ENCODE measurements around the gene SHISAL1. TPM values are rescaled to one million over a fixed set of nuclear protein-coding genes. Genes with fewer than 3 reads are reported as not detected.
A peak's percentile ranks its signal among the peaks of the same experiment; 100 is the strongest.

SHISAL1 gene
- total RNA-seq, 1 donor from 2014 or later, result 7.5 TPM

DNA sequence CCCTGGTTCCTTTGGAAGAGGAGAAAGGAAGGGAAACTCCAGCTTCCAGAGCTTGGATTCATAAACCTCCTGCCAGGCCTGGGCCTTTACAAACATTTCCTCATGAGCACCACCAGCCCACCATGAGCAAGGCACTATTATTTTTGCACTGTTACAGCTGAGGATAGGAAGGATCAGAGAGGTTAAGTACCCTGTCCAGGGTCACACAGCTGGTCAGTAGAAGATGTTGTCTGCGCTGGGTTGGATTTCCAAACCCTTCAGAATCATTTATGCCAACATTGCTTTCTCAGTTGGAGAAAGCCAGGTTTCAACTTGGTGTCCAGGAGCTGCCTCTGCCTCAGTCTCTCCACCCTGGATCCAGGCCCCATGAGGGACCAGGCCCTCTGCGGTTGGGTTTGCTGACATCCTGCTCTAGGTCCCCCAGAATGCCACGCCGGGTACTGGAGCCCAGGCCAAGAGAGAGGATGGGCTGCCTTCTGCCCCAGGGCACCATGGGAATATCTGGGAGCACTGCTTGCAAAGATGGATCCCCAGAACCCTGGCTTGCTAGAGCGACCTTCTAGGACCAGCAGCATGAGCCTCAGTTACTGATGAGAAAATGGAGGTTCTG, 29.7 kb upstream of the SHISAL1 start:
- Mint-ChIP-seq H3K27me3 (ENCODE audit: low read depth) (peaks cover 18% of the 10 kb centered on the region), H3K4me1 (ENCODE audit: low read depth) (peaks cover 24% of the 10 kb centered on the region), H3K27ac (ENCODE audit: unreplicated experiment) (peak overlapping the region; percentile 49), H3K9me3 (ENCODE audit: low read depth) (no peaks in the 10 kb centered on the region), H3K4me3 (ENCODE audit: unreplicated experiment) (no peak overlapping the region), H3K36me3 (ENCODE audit: low read depth) (no peaks in the 10 kb centered on the region)
- TF ChIP-seq, protein P1, sequence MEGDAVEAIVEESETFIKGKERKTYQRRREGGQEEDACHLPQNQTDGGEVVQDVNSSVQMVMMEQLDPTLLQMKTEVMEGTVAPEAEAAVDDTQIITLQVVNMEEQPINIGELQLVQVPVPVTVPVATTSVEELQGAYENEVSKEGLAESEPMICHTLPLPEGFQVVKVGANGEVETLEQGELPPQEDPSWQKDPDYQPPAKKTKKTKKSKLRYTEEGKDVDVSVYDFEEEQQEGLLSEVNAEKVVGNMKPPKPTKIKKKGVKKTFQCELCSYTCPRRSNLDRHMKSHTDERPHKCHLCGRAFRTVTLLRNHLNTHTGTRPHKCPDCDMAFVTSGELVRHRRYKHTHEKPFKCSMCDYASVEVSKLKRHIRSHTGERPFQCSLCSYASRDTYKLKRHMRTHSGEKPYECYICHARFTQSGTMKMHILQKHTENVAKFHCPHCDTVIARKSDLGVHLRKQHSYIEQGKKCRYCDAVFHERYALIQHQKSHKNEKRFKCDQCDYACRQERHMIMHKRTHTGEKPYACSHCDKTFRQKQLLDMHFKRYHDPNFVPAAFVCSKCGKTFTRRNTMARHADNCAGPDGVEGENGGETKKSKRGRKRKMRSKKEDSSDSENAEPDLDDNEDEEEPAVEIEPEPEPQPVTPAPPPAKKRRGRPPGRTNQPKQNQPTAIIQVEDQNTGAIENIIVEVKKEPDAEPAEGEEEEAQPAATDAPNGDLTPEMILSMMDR (IDR thresholded peaks at IDR 0.05), result no peak
- no peak for DNase-seq (ENCODE audit: low spot score)

DNA sequence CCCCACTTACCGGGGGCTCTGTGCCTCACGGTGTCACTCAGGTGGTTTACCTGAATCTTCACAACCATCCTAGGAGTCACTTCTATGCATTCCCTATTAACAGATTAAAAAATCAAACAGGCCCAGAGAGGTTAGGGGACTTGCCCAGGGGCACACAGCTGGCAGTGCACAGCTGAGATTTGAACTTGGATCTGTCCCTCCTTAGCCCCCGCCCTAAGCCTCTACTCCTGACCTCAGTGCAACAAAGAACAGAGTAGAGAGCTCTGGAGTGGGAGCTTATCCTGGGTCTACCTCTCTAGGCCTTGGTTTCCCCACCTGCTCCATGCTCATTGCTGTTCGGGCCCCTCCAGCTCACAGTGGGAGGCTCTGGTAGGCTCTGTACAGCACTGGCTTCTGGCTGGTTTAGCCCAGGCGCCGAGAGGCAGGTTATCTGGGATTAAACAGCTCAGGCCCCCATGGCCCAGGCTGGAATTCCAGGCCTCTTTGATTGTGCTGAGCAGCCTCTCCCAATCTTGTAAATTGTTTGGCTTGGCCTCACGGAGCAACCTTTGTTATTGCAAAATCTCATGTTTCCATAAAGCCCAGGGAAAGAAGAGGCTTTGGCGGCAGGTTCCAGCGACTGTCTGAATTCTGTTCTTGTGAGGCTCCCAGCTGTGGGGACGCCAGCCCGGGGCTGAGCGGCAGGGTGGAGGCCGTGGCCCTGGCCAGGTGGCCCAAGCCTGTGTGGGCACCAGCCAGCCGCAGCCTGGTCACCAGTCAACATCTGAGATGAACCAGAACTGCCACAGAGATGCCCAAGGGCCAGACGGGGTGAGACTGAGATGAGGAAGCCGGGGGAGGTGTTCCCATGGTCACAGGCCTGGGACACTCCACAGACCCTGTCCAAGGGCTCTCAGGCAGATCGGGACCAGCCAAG, 28.9 kb upstream of the SHISAL1 start:
- Mint-ChIP-seq H3K9me3 (ENCODE audit: low read depth) (no peaks in the 10 kb centered on the region), H3K4me3 (ENCODE audit: unreplicated experiment) (no peak overlapping the region), H3K36me3 (ENCODE audit: low read depth) (no peaks in the 10 kb centered on the region), H3K27ac (ENCODE audit: unreplicated experiment) (peak overlapping the region; percentile 49), H3K27me3 (ENCODE audit: low read depth) (peaks cover 15% of the 10 kb centered on the region), H3K4me1 (ENCODE audit: low read depth) (peaks cover 20% of the 10 kb centered on the region)
- no peak for DNase-seq (ENCODE audit: low spot score)
- TF ChIP-seq, protein P1 (IDR thresholded peaks at IDR 0.05), result no peak

DNA sequence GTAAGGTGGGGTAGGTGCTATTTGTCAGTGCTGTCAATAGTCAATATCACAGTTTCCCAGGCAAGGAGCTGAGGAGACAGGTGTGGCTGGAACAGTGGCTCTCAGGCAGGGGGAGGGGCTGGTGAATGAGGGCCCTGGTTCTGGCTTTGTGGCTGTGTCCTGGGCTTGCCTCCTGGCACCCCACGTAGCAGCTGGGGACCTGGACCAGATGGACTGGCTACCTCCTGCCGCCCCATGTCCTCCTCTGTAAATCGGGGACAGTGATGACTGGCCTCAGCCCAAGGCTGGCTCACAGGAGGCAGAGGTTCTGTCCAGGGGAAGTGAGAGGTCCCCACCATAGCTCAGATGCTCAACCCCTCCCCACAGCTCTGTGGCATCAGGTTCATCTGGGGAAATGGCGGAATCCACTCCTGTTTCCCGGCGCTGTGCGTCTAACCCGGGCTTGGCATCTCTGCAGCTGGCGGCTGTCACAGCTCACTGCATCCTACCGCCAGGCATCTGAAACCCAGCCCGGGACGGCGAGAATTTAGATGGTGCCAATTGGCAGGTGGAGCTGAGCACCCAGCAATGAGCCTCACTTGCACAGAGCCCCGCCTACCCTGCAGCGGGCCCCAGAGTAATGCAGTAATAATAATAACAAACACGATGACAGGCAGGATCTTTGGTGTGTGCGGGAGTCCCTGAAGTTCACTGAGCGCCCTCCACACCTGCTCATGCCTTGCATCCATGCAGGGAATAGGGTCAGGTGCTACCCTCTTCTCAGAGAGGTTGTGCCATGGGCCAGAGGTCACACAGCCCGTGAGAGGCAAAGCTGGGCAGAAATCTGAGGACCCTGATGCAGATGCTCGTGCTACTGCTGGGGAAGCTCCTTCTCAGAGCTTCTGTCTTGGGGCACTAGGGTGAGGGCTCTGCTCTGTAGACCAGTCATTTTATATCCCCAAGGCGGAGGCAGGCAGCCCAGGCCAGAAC, 27.8 kb upstream of the SHISAL1 start:
- H3K27me3 Mint-ChIP-seq (ENCODE audit: low read depth), result peaks cover 9% of the 10 kb centered on the region
- peaks cover 19% of the 10 kb centered on the region for H3K4me1 Mint-ChIP-seq (ENCODE audit: low read depth)
- no peaks in the 10 kb centered on the region for H3K36me3 Mint-ChIP-seq (ENCODE audit: low read depth)
- DNase-seq (ENCODE audit: low spot score), result no peak
- H3K27ac Mint-ChIP-seq (ENCODE audit: unreplicated experiment), result no peak overlapping the region
- no peaks in the 10 kb centered on the region for H3K9me3 Mint-ChIP-seq (ENCODE audit: low read depth)
- TF ChIP-seq, protein P1 (IDR thresholded peaks at IDR 0.05), result no peak
- H3K4me3 Mint-ChIP-seq (ENCODE audit: unreplicated experiment), result no peak overlapping the region

DNA sequence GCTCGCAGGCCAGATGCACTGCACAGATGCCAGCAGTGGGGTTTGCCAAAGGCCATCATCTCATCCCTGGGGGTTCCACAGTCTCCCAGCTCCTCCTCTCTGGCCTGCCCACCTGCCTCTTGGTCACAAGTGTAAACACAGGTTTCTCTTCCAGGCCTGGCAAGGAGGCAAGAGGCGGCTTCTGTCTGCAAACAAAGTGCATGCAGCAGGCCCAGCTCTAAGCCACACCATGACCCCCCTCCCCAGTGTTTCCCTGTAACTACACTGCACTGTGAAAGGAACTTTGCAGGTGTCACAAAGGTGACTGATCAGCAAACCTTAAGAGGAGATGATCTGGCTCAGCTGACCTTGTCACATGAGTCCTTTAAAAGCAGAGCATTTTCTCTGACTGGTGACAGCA, 26.2 kb upstream of the SHISAL1 start:
- no peak for DNase-seq (ENCODE audit: low spot score)
- Mint-ChIP-seq H3K36me3 (ENCODE audit: low read depth) (no peaks in the 10 kb centered on the region), H3K27ac (ENCODE audit: unreplicated experiment) (no peak overlapping the region), H3K9me3 (ENCODE audit: low read depth) (no peaks in the 10 kb centered on the region), H3K27me3 (ENCODE audit: low read depth) (peaks cover 3% of the 10 kb centered on the region), H3K4me3 (ENCODE audit: unreplicated experiment) (no peak overlapping the region), H3K4me1 (ENCODE audit: low read depth) (peaks cover 19% of the 10 kb centered on the region)
- TF ChIP-seq, protein P1 (IDR thresholded peaks at IDR 0.05), result no peak
